ENCODE results near the gene SLC22A13. TPM values are rescaled to one million over a fixed set of nuclear protein-coding genes. Genes with fewer than 3 reads are reported as not detected.

Gene SLC22A13
- total RNA-seq, 1 experiment from 2014 or later: 0.08 TPM

DNA sequence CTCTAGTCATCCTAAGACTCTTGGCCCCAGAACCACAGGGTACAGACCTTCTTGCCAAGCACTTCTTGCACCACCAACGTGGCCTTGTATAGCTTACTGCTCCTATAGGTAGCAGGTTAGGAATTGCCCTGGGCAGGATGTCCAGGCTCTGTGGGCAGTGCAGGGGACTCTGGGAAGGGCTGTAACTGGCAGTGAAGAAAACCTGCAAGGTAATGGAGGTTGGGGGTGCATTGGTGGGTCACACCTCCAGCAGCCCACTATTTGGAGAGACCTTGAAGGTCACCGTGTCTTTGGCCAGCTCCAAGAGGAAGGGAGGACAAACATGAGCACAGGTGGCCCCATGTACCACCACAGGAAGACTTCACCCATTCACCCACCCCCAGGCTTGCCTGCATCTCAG is 59.6 kb downstream of the SLC22A13 start:
- H3K4me3 ChIP-seq: no peak overlapping the region
- no peak overlapping the region for H3K27ac ChIP-seq
- no peaks in the 10 kb centered on the region for H3K4me1 ChIP-seq
- no peaks in the 10 kb centered on the region for H3K27me3 ChIP-seq
- no peaks in the 10 kb centered on the region for H3K9me3 ChIP-seq (replicated peaks)
- no peaks in the 10 kb centered on the region for H3K36me3 ChIP-seq
- no peak for DNase-seq

DNA sequence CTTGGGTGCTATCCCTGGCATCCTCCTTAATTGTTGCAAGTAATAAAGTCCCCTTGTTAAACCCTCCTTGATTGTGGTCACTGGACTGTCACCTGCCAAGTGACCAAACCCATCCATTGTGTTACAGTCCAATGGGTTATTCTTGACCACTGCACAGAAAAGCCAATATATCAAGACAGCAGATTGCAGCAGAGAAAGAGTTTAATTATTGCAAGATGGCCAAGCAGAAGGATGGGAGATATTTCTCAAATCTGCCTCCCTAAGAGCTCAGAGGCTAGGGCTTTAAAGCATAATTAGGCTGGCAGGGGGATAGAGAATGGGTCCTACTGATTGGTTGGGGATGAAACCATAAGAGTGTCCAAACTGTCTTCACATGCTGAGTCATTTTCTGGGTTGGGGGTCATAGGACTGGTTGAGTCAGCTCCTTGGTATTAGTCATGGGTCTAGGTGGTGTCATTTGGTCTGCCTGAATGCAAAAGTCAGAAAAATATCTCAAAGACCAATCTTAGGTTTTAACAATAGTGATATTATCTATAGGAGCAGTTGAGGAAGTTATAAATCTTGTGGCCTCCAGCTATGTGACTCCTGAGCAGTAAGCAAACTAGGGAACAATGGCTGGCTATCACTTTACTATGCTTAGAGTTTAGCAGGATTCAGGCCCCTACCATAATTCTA is 61.9 kb downstream of the SLC22A13 start:
- H3K36me3 ChIP-seq: no peaks in the 10 kb centered on the region
- H3K27me3 ChIP-seq: no peaks in the 10 kb centered on the region
- no peak overlapping the region for H3K27ac ChIP-seq
- H3K4me1 ChIP-seq: no peaks in the 10 kb centered on the region
- DNase-seq: no peak
- no peak overlapping the region for H3K4me3 ChIP-seq
- no peaks in the 10 kb centered on the region for H3K9me3 ChIP-seq (replicated peaks)

Other genes with a start within 250 kb of the SLC22A13 start
- gene PLCD1, start 236.2 kb upstream of the SLC22A13 start, total RNA-seq (2014; rRNA removed; shearing (Covaris generic)): 0.94 and 1.3 TPM in 2 replicates
- gene DLEC1, start 226.6 kb upstream of the SLC22A13 start, total RNA-seq (2014; rRNA removed; shearing (Covaris generic)): not detected in 2 replicates
- 14.9 and 15.0 TPM in 2 replicates for gene ACAA1, start 128.7 kb upstream of the SLC22A13 start, total RNA-seq (2014; rRNA removed; shearing (Covaris generic))
- gene MYD88, start 127.2 kb upstream of the SLC22A13 start, total RNA-seq (2014; rRNA removed; shearing (Covaris generic)): 2.5 and 2.7 TPM in 2 replicates
- 27.9 and 31.6 TPM in 2 replicates for gene OXSR1, start 100.3 kb upstream of the SLC22A13 start, total RNA-seq (2014; rRNA removed; shearing (Covaris generic))
- not detected in 2 replicates for gene SLC22A14, start 16.5 kb downstream of the SLC22A13 start, total RNA-seq (2014; rRNA removed; shearing (Covaris generic))
- gene XYLB, start 81.0 kb downstream of the SLC22A13 start, total RNA-seq (2014; rRNA removed; shearing (Covaris generic)): 2.7 and 2.8 TPM in 2 replicates
- gene ACVR2B, start 188.1 kb downstream of the SLC22A13 start, total RNA-seq (2014; rRNA removed; shearing (Covaris generic)): 27.8 and 29.1 TPM in 2 replicates
- gene EXOG, start 230.5 kb downstream of the SLC22A13 start, total RNA-seq (2014; rRNA removed; shearing (Covaris generic)): 6.2 and 7.7 TPM in 2 replicates

Data from SJCRH30 (cell line).